ENCODE data around the gene KCNB1. TPM values are rescaled to one million over a fixed set of nuclear protein-coding genes. Genes with fewer than 3 reads are reported as not detected.

Gene KCNB1
- total RNA-seq, 1 donor, result not detected

- DNase-seq (ENCODE audit: low read depth), result no peak
- no peak for TF ChIP-seq CTCF (IDR thresholded peaks at IDR 0.05; ENCODE audit: insufficient read depth, low read depth, low read length)
- no peak overlapping the region for H3K4me3 ChIP-seq (ENCODE audit: low read depth, low read length)
Measured at GRCh38 chr20:49437057-49437456, 45.4 kb downstream of the KCNB1 start.

GRCh38 chr20:49435639-49436038, 46.8 kb downstream of the KCNB1 start:
- no peak overlapping the region for H3K4me3 ChIP-seq (ENCODE audit: low read depth, low read length)
- no peak for DNase-seq (ENCODE audit: low read depth)
- no peak for TF ChIP-seq CTCF (IDR thresholded peaks at IDR 0.05; ENCODE audit: insufficient read depth, low read depth, low read length)

GRCh38 chr20:49433333-49433732, 49.1 kb downstream of the KCNB1 start:
- no peak for TF ChIP-seq CTCF (IDR thresholded peaks at IDR 0.05; ENCODE audit: insufficient read depth, low read depth, low read length)
- DNase-seq (ENCODE audit: low read depth), result no peak
- no peak overlapping the region for H3K4me3 ChIP-seq (ENCODE audit: low read depth, low read length)

GRCh38 chr20:49432550-49432949, 49.9 kb downstream of the KCNB1 start:
- TF ChIP-seq CTCF (IDR thresholded peaks at IDR 0.05; ENCODE audit: insufficient read depth, low read depth, low read length), result no peak

GRCh38 chr20:49431329-49431728, 51.1 kb downstream of the KCNB1 start:
- no peak overlapping the region for H3K4me3 ChIP-seq (ENCODE audit: low read depth, low read length)
- no peak for DNase-seq (ENCODE audit: low read depth)
- no peak for TF ChIP-seq CTCF (IDR thresholded peaks at IDR 0.05; ENCODE audit: insufficient read depth, low read depth, low read length)

More at GRCh38 chr20:49432550-49432949, 49.9 kb downstream of the KCNB1 start:
- H3K4me3 ChIP-seq (ENCODE audit: low read depth, low read length), result no peak overlapping the region
- DNase-seq (ENCODE audit: low read depth), result no peak

- H3K4me3 ChIP-seq (ENCODE audit: low read depth, low read length), result no peak overlapping the region
- no peak for TF ChIP-seq CTCF (IDR thresholded peaks at IDR 0.05; ENCODE audit: insufficient read depth, low read depth, low read length)
- no peak for DNase-seq (ENCODE audit: low read depth)
Measured at GRCh38 chr20:49430320-49430719, 52.1 kb downstream of the KCNB1 start.

GRCh38 chr20:49427751-49428518, 54.5 kb downstream of the KCNB1 start:
- H3K4me3 ChIP-seq (ENCODE audit: low read depth, low read length), result no peak overlapping the region
- no peak for DNase-seq (ENCODE audit: low read depth)
- no peak for TF ChIP-seq CTCF (IDR thresholded peaks at IDR 0.05; ENCODE audit: insufficient read depth, low read depth, low read length)

All from fibroblast of villous mesenchyme (primary cell).